DMS79 (cell line): Measurements from ENCODE around the gene SLC22A23.

Experiments used
- DNase-seq: peaks from one replicate; lab custom pipeline; 2025; lab: John Stamatoyannopoulos, UW

SLC22A23 gene

DNA sequence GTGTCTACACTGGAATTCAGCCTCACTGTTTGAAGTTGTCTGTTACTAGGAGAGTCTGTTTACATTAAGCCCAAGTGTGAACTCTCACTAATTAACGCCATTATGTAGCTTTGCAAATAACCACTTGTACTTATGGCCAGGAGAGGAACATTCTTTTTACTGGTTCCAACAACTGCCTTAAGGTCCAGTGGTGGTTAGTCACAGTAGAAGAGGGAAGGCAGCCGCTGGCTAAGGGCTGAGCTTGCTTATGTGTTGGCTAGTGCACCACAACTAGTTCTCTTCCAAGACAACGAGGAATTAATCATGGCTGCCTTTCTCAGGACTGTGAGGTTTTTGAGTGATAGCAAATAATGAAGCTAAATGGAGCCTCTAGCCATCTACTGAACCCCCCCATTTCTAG lies 14.9 kb upstream of the SLC22A23 start:
- no peak for DNase-seq

DNA sequence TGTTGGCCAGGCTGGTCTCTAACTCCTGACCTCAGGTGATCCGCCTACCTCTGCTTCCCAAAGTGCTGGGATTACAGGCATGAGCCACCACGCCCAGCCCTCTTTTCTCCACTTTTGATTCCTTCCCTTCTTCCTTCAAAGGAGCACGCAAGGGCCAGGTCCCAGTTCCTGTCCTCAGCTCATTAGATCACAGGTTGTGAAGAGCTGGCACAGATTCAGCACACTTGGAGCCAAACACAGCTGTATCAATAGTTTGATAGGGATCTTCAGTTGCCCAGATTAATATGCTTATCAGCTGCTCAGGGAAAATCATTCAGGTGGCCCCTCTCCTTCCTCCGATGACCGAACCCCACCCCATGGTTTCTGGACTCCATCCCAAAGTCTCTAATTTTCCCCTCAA lies 14.4 kb upstream of the SLC22A23 start:
- DNase-seq: no peak

DNA sequence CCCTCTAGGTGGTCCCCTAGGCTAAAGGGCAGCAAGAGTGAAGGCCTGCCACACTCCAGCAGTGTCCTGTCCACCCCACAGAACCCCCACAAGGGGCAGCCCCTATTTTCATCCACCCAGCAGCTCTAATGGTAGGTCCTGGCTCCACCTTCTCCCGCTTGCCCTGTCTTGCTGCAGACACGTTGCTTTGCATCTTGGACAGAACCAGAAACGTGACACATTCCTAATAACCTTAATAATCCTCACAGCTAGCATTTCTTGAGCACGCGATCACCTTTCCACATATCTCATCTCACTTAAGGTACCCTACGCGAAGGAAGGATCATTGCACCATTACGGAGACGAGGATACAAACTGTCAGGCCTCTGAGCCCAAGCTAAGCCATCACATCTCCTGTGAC lies 11.7 kb upstream of the SLC22A23 start:
- no peak for DNase-seq

DNA sequence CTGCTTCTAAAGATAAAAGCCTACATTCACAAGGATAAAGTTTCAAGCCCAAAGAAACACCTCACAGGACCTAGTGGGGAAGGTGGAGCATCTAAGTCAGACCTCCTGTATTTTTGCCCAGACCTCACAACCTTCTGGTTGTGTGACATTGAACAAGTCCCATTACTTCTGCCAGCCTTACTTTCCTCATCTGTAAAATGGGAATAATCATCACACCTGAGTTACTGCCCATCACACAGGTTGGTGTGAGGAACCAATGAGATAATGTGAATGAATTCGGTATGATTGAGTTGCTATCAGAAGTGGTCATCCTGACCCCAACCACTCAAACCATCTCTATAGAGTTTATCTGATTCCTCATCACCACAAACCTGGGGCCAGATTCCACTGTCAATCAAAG lies 11.1 kb upstream of the SLC22A23 start:
- no peak for DNase-seq

DNA sequence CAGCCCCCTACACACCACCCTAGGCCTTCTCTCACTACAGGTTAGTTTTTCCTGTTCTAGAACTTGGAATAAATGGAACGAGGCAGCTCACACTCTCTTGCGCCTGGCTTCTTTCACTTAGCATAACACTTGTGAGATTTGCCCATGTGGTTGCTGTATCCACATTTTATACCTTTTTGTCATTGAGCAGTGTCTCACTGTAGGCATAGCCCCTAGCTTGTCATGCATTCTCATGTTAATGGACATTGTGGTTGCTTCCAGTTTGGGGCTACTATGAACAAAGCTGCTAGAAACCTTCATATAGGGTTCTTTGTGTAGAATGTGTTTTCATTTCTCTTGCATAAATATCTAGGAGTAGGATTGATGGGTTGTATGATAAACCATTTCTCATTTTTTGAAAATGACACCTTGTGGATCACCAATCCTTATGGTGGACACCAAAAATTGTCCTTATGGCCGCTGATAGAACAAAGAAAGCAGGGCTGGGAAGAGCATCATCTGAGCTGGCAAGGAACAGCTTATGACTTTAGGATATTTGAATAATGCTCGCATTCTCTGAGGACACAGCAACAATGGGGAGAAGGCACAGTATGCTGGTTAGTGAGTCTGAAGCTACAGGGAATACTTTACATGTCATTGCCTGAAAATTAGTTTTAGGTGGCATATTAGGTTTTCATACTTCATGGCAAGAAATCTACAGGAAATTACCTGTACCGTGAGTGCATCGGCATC lies 9.8 kb upstream of the SLC22A23 start:
- no peak for DNase-seq

DNA sequence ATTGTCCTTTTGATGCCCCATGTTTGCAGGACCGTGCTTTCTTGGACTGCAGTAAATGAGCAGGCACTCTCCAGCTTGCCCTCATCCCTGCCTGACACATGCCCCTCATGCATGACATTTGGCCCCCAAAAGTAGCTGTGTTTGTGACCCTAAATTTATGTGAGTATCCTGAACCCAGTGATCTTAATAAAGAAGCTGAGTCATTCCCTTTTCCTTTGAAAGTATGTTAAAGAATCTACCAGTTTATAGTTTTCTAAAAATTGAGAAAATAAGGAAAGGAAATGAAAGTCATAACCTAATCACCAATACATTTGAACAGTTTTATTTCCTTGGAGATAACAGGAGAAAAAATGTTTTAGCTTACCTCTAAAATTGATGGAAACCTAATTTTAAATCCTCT lies 3.4 kb upstream of the SLC22A23 start:
- no peak for DNase-seq

DNA sequence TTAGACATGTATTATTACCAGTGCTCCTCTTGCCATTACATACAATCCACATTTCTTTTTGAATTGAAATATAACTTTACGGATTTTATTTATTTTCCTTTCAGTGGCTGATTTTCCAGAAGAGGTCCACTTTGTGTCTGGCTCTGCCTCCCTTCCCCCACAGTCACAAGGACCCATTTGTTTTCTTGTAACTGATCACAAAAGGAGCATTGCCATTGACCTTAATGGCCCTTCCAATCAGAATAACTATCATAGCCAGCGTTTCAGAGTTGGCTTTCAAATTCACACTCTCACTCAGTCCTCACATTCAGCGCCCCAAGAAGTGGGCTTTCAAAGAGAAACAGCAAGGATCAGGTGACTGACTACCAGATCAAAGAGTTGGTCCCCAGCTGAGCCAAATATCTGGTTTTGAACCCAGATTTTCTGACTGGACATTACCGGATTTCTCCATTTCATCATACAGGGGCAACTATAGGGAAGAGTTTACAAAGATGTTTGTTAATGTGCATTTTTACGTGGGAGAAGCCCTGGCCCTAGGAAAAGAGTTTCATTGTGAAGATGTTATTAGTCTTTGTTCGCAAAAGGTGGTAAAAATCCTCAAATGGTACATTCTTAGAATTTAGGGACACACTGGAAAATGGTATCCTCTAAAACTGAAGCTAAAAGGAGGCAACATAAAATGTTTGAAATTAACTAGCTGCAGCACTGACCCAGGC lies 2.0 kb upstream of the SLC22A23 start:
- no peak for DNase-seq

DNA sequence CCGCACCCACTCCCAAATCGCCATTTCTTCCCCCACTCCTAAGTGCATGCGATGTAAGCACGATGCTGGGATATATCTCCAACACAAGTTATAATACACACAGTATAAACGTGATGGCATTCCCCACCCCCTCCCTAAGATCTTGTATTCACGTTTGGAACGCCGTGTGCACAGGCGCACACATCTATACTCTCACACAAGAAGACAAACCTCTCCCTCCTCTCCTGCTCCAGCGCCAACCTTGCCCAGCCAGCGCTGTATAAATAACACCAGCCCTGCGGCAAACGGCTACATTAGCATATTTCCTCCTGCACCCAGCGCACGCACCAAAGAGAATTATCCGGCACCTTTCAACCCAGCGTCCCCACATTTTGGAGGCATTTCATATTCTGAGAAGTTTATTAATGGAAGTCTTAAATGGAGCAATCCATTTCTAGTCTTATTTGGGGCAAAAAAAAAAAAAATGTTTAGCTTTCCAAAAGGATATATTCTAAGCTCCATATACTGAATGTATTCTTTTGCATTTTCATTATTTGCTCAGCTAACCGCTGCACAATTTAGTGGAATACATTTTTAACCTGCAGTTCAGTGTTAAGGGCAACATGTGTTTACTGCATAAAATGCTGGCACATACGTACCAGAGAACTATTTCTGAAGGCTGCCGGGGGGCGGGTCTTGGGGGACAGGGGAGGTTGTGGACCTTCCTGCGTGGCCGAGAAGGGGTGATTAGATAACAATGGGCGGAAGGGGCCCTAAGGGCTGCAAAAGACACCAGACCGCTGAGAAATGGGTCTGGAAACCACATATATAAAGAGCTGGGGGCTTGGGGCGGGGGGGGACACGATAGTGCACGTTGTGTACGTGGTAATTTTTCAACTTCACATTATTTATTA lies 1.1 kb upstream of the SLC22A23 start:
- no peak for DNase-seq

DNA sequence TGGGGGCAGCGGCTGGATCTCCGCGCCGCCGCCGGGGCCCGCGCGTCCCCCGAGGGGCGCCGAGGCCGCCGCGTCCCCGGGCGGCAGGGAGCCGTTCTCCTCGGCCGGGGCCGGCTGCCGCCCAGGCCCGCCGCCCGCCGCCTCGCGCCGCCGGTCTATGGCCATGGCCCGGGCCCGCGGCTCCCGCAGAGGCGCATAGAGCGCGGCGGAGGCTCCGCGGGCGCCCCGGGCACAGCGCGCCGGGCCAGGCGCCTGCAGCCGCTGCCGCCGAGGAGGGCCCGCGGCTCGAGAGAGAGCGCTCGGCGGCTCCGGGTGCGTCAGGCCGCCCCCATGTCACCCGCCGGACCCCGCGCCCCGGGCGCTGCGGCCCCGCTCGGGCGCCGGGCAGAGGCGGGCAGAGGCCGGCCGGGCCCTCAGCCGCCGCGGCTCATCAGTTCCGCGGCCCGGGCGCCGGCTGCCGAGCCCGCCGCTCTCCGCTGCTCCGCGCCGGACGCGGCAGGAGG lies 404 bp downstream of the SLC22A23 start:
- DNase-seq: no peak

DNA sequence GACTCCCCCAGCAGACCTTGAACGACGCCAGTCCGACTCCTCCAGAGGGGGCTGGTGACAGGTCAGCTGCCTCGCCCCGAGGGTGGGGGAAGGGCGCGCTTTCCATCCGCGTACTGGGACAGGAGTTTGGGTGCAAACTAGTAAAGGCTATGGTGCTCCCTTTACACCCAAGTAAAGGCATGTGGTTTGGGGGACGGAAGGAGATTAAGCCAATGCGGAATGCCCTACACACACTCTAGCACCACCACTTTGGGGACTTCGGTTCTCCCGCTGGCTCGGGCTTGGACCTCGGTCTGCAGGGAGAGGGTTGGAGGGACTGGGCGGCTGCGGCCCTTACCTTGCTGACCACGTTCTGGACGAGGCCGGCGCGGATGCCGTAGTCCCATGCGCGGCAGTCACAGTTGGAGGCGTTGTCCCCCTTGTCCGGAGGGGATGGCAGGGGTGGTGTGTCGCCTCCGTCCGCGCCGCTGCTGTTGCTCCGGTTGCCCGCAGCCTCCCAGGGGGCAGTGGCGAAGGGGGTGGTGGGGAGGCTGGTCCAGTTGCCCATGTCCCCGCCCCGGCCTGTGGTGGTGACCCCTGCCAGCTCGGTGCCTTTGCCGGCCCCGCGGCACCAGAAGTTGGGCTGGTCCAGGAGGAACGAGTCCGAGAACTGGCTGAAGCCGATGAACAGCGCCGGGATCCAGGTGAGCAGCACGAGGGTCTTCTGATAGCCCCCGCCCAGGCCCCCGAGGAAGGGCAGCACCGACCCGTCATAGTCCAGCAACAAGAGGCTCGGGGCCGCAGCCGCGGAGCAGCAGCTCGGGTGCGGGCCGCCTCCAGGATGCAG lies 1.1 kb downstream of the SLC22A23 start:
- no peak for DNase-seq

DNA sequence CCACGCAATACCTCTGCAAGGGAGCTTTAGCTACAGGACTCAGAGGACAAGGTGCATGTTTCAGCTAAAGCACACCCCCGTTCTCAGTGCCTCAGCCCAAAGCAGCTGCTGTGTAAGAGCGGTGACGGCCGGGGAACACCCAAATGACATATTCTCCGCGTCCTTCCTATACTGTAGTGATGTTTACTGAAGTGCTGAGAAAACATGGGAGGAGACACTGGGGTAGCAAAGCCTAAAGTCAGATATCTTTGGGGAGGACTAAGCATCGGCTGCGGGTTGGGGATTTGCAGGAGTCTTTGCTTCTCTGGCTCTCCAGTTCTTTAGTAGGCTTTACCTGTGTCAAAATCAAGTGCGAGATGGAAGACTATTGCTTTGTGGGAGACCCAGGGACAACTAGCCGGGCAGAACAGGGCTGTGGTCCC lies 1.7 kb downstream of the SLC22A23 start:
- no peak for DNase-seq

DNA sequence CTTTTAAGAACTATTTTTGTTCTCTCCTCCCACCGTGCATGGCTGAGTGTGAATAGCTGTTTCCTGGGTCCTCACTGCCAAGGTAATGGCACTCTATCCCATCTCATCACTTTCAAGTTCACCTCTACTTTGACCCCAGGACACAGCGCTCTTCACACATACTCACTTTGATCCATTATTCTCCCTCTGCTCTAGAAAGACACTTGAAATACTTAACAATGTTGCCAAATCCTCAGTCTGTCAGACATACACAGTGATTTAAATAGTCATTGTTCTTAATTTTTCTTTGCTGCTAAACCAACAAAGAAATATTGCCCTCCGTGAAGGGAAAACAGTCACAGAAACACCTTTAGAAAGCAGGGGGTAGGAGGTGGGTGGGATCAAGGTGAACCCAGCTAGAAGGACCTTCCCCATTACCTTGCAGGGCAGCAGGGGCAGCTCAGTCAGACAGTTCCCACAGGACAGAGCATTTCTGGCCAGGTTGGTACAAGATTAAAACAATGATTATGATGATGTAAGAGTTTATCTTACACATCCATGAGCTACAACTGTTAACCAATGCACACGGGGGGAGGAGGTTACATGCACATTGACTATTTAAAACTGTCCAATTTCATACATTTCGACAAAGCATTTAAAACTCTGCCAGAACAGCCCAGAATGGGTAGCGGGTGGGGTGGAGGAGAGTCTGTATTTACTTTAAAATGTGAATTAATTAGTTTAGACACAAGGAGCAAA lies 2.4 kb downstream of the SLC22A23 start:
- DNase-seq: no peak

DNA sequence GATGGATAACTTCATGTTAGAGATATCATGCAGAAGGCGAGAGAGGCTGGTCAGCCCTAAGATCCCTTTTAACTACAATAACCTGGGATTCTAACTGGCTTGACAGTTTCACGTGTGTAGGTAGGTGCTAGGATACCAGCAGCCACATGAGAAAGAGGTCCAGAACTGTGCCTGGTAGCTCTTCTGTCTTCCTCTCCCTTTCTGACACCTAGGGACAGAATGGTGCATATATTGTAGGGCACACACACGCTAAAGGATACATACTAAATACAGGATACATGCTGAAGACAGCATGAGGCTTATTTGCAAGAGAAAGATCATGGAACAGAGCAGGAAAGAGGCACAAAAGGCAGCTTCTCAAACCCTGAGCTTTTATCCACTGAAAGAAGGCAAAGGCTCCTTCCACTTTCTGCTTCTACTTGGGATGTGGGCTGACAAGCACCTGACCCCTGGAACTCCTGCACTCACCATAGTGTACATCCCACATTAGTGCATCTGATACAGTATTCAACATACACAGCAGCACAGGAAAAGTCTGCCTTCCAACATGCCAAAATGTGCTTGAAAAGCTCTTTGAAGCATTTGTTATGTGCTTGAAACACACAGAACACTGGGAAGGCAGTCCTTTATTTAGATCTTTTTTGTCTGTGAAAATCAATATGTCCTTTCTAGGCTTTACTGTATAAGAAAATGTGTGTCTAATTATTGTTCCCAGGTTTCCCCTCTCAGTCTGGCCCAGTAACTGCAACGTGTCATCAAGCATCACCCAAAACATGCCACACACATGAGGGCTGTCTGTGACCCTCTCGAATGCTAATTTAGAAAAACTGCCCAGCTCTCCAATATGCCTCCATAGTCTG lies 3.2 kb downstream of the SLC22A23 start:
- no peak for DNase-seq

DNA sequence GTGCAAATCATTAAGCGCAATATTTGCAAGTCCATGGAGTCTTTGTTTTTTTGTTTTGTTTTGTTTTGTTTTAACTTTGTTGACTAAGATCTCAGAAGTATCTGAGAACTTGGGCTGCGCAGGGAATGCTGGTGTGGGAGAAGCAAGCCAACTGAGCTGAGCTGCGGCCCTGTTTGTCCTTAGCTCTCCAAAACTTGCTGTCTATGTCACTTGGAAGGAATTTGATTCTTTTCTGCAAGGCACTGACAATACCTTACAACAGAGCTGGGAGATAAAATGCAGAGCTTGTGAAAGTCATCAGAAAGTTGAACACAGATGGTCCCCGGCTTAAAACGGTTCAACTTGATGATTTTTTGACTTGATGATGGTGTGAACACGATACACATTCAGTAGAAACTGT lies 5.4 kb downstream of the SLC22A23 start:
- no peak for DNase-seq

DNA sequence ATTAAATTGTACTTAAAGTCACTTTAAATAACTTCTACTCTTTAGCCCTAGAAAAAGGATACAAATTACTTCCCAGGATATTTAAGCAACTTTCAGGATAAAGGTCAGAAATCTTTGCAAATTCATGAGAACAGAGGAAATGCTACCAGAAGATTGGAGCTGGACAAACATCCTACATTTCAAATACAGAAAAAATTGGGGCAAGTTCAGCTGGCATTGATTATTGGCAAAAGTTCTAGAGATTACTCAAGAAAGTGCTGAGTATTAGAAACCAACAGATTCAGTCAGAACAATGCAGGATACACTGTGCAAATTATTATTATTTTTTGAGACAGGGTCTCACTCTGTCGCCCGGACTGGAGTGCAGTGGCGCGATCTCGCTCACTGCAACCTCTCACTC lies 6.0 kb downstream of the SLC22A23 start:
- no peak for DNase-seq

DNA sequence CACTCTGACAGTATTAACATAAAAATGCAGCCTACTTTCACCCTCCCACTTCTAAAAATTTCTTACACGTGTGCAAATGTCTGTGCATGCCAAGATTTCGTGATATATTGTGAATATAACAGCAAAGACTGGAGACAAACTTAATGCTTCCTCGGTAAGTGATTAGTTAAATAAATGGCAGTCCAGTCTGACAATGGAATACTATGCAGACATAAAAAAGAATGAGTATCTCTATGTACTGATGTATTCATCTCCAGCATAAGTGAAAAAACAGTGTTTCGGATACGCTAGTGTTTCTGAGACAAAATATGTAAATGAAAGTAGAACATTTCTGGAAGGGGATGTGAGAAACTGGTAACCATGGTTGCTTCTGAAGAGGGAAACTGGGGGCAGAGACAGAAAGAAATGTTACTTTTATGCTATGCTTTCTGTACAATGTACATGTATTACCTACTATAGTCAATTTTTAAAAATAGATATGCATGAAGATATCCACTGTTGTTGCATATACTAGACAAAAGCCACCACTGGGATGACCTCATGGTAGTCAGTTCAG lies 7.0 kb downstream of the SLC22A23 start:
- DNase-seq: no peak

DNA sequence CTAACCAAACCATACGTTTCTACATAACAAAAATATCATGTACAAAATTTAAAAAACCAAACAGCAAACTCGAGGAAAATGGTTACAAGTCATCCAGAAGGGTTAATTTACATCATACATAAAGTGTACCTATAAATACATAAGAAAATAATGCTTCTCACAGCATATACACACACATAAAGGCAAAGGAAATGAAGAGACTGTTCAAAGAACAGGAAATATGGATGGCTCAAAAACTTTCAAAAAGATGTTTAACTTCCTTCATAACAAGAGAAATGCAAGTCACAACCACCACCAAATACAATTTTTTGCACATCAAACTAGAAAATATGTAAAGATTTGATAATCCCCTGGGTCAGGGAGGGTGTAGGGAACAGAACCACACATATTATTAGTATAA lies 7.5 kb downstream of the SLC22A23 start:
- DNase-seq: no peak

DNA sequence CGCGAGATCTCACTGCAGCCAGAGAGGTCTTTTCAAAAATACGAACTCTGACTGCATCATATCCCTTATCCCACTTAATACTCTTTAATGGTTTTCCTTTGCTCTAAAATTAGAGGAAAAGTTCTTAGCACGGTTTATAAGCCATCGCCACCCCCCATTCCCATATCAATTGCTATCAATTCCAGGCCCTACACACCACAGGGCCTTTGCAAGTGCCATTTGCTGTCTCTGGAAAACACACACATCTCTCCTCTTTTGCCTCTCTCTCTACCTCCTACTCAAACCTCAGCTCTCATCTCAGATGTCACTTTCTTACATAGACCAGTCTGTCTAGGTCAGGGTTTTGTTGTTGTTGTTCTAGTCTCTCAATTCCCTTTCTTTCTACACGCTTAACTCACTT lies 9.8 kb downstream of the SLC22A23 start:
- no peak for DNase-seq

DNA sequence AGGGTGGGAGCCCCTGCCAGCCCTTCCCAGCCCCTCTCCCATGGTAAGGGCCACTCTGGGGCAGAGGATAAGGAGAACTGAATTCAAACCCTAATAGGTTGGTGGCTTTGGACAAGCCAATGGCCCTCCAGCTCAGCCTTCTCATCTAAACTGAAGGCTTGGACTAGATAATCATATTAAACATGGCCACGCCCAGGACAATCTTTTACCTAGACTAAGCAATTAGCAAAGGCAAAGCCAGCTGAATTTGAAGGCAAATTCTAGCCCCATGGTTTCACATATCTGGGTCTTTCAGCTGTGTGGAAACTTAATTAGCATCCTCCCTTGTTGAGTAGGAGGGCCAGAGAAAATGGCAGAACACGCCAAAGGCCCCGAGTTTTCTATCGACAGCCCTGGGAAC lies 10.7 kb downstream of the SLC22A23 start:
- no peak for DNase-seq
